ENCODE results near the gene FER. TPM values are rescaled to one million over a fixed set of nuclear protein-coding genes. Genes with fewer than 3 reads are reported as not detected.
A peak's percentile ranks its signal among the peaks of the same experiment; 100 is the strongest.

FER gene
- total and polyA plus RNA-seq, 2 of the 13 experiments (the other 11 are each of a cell fraction or from before 2014, with no cell fraction given), result 7.9 to 29.0 TPM

DNA sequence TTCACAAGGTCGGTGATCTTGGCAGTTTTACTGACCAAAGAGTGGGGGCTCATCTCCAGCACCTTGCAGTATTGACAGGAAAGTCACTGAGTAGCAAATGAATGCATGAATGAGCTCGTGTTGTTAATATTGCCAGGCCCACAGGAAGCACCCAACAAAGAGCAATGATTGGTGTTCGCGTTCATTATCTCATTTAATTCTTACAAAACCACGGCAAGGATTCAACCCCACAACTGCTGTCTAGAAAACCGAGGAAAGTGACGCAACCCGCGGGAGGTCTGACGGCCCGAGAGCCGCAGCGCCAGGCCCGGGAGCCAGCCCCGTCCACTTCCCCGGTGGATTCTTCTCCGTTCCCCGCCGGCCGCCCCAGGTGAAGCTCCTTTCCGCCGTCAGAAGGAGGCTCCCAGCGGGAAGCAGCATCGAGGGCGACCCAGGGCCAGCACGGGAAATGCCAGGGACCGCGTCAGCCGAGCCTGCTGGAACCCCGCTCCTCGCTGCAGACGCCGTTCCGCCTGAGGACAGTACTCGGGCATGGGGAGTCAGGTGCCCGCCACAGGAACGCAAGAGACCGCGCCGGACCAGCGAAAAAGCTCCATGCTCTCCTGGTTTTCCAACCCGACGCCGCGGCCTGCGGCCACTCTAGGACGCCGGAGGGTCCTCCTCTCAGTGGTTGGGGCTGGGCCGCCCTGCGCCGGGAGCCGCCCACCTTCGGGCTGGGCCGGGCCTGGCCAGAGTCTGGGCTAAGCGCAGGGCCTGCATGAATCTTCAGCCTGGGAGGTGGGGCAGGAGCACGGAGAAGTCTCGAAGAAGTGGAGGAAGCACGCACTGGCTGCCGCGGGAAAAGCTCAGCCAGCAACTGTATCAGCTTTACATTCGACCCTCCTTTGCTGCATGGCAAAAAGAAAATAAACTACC, 19.8 kb upstream of the FER start (continued):
- TF ChIP-seq THYN1 (CRISPR knock-in tag; IDR thresholded peaks at IDR 0.05; ENCODE audit: borderline replicate concordance, low read depth) (no peak), POLR2A (IDR thresholded peaks at IDR 0.05; ENCODE audit: insufficient read depth in 1 of 2, low read depth in 2 of 2, low read length in 2 of 2) (peak; percentile 76 to 87), ZNF24 (IDR thresholded peaks at IDR 0.05) (no peak), ZNF564 (CRISPR knock-in tag; IDR thresholded peaks at IDR 0.05) (0 out of 2 replicates have a peak, but pooled peaks have one; percentile 84), PRPF4 (IDR thresholded peaks at IDR 0.05; ENCODE audit: low read depth, low read length, poor library complexity, severe bottlenecking) (no peak), AGO2 (optimal IDR thresholded peaks at IDR 0.05; ENCODE audit: low read depth, low read length) (peak; percentile 75), YEATS2 (CRISPR knock-in tag; IDR thresholded peaks at IDR 0.05; ENCODE audit: borderline replicate concordance) (peak; percentile 88), ZC3H13 (CRISPR knock-in tag; IDR thresholded peaks at IDR 0.05) (peak; percentile 85), ZNF782 (CRISPR knock-in tag; IDR thresholded peaks at IDR 0.05; ENCODE audit: borderline replicate concordance) (peak; percentile 87; the same call in 1 of the 2 replicates)
- TF ChIP-seq, protein P1, sequence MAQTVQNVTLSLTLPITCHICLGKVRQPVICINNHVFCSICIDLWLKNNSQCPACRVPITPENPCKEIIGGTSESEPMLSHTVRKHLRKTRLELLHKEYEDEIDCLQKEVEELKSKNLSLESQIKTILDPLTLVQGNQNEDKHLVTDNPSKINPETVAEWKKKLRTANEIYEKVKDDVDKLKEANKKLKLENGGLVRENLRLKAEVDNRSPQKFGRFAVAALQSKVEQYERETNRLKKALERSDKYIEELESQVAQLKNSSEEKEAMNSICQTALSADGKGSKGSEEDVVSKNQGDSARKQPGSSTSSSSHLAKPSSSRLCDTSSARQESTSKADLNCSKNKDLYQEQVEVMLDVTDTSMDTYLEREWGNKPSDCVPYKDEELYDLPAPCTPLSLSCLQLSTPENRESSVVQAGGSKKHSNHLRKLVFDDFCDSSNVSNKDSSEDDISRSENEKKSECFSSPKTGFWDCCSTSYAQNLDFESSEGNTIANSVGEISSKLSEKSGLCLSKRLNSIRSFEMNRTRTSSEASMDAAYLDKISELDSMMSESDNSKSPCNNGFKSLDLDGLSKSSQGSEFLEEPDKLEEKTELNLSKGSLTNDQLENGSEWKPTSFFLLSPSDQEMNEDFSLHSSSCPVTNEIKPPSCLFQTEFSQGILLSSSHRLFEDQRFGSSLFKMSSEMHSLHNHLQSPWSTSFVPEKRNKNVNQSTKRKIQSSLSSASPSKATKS (CRISPR knock-in tag; IDR thresholded peaks at IDR 0.05), result peak; percentile 69; the same call in 1 of the 2 replicates
- TF ChIP-seq, protein P2, sequence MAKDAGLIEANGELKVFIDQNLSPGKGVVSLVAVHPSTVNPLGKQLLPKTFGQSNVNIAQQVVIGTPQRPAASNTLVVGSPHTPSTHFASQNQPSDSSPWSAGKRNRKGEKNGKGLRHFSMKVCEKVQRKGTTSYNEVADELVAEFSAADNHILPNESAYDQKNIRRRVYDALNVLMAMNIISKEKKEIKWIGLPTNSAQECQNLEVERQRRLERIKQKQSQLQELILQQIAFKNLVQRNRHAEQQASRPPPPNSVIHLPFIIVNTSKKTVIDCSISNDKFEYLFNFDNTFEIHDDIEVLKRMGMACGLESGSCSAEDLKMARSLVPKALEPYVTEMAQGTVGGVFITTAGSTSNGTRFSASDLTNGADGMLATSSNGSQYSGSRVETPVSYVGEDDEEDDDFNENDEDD (CRISPR knock-in tag; IDR thresholded peaks at IDR 0.05; ENCODE audit: borderline replicate concordance), result peak; percentile 73
- TF ChIP-seq, protein P3, sequence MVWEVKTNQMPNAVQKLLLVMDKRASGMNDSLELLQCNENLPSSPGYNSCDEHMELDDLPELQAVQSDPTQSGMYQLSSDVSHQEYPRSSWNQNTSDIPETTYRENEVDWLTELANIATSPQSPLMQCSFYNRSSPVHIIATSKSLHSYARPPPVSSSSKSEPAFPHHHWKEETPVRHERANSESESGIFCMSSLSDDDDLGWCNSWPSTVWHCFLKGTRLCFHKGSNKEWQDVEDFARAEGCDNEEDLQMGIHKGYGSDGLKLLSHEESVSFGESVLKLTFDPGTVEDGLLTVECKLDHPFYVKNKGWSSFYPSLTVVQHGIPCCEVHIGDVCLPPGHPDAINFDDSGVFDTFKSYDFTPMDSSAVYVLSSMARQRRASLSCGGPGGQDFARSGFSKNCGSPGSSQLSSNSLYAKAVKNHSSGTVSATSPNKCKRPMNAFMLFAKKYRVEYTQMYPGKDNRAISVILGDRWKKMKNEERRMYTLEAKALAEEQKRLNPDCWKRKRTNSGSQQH (CRISPR knock-in tag; IDR thresholded peaks at IDR 0.05; ENCODE audit: low read depth), result 0 out of 2 replicates have a peak, but pooled peaks have one; percentile 14
- TF ChIP-seq, protein P4, sequence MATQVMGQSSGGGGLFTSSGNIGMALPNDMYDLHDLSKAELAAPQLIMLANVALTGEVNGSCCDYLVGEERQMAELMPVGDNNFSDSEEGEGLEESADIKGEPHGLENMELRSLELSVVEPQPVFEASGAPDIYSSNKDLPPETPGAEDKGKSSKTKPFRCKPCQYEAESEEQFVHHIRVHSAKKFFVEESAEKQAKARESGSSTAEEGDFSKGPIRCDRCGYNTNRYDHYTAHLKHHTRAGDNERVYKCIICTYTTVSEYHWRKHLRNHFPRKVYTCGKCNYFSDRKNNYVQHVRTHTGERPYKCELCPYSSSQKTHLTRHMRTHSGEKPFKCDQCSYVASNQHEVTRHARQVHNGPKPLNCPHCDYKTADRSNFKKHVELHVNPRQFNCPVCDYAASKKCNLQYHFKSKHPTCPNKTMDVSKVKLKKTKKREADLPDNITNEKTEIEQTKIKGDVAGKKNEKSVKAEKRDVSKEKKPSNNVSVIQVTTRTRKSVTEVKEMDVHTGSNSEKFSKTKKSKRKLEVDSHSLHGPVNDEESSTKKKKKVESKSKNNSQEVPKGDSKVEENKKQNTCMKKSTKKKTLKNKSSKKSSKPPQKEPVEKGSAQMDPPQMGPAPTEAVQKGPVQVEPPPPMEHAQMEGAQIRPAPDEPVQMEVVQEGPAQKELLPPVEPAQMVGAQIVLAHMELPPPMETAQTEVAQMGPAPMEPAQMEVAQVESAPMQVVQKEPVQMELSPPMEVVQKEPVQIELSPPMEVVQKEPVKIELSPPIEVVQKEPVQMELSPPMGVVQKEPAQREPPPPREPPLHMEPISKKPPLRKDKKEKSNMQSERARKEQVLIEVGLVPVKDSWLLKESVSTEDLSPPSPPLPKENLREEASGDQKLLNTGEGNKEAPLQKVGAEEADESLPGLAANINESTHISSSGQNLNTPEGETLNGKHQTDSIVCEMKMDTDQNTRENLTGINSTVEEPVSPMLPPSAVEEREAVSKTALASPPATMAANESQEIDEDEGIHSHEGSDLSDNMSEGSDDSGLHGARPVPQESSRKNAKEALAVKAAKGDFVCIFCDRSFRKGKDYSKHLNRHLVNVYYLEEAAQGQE (IDR thresholded peaks at IDR 0.05; ENCODE audit: borderline replicate concordance in 1 of 2, low read depth in 1 of 2, low read length in 2 of 2), result peak in 1 of 2 experiments; percentile 39; a peak in 1 of 4 replicates
- TF ChIP-seq, protein P5, sequence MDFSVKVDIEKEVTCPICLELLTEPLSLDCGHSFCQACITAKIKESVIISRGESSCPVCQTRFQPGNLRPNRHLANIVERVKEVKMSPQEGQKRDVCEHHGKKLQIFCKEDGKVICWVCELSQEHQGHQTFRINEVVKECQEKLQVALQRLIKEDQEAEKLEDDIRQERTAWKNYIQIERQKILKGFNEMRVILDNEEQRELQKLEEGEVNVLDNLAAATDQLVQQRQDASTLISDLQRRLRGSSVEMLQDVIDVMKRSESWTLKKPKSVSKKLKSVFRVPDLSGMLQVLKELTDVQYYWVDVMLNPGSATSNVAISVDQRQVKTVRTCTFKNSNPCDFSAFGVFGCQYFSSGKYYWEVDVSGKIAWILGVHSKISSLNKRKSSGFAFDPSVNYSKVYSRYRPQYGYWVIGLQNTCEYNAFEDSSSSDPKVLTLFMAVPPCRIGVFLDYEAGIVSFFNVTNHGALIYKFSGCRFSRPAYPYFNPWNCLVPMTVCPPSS (IDR thresholded peaks at IDR 0.05), result no peak
- TF ChIP-seq, protein P6, sequence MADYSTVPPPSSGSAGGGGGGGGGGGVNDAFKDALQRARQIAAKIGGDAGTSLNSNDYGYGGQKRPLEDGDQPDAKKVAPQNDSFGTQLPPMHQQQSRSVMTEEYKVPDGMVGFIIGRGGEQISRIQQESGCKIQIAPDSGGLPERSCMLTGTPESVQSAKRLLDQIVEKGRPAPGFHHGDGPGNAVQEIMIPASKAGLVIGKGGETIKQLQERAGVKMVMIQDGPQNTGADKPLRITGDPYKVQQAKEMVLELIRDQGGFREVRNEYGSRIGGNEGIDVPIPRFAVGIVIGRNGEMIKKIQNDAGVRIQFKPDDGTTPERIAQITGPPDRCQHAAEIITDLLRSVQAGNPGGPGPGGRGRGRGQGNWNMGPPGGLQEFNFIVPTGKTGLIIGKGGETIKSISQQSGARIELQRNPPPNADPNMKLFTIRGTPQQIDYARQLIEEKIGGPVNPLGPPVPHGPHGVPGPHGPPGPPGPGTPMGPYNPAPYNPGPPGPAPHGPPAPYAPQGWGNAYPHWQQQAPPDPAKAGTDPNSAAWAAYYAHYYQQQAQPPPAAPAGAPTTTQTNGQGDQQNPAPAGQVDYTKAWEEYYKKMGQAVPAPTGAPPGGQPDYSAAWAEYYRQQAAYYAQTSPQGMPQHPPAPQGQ (CRISPR knock-in tag; IDR thresholded peaks at IDR 0.05; ENCODE audit: borderline replicate concordance), result no peak

Data from HepG2 (cell line).